K562 (cell line): Measurements from ENCODE around the gene CCSER1. TPM values are rescaled to one million over a fixed set of nuclear protein-coding genes. Genes with fewer than 3 reads are reported as not detected.

ENCODE experiments used
- ATAC-seq: fragments of 200-7000 bp; cut with Tn5 transposase; 3 replicates; pipeline ENCODE4 v1.9.1; 2020; ENCODE audit warnings: moderate library complexity
- BruUV-seq: library from RNA; stranded (reverse); fragments of 400-500 nt; replicated peaks from 2 replicates; lab custom pipeline; 2021; lab: Mats Ljungman, UMichigan
- CTCF ChIA-PET: fragments of 300-600 bp; formaldehyde crosslinking; extraction: SDS; loops from one replicate; lab custom pipeline; 2021; ENCODE audit warnings: low intra/inter-chr PET ratio; lab: Yijun Ruan, JAX
- POLR2A ChIA-PET: fragments of 300-600, 350-650 bp; sonication (Branson Sonifier 250); formaldehyde crosslinking; extraction: SDS; loops from one replicate; lab custom pipeline; 2021; ENCODE audit warnings: antibody characterized with exemption, inconsistent platforms; lab: Yijun Ruan, JAX
- DNase-seq, 4 experiments: peaks; one replicate each; pipeline versions ENCODE4 v3.0.0 to v3.0.0-alpha.2; 2011 to 2018; ENCODE audit warnings: low spot score in 3 of 4, mixed read lengths in 3 of 4; ENCODE audit errors: extremely low read depth in 1 of 4
- FAIRE-seq: peaks from 2 replicates; lab custom pipeline; 2011; peaks lifted over from hg19 to GRCh38; lab: Jason Lieb, UNC
- H2AFZ ChIP-seq: 2 replicates; pipeline ENCODE4 v1.6.0; 2011; ENCODE audit warnings: low read depth, low read length, control low read depth, inconsistent platforms
- H3K27ac ChIP-seq: fragments of 200-600 bp; 3 replicates; pipeline ENCODE4 v1.8.0; 2011; ENCODE audit warnings: low read depth, mild to moderate bottlenecking, control low read depth, inconsistent platforms, low read length, moderate library complexity, mixed read lengths; ENCODE audit errors: extremely low read depth
- H3K27me3 ChIP-seq, 2 experiments: fragments of 300-600 bp in 1 of 2; 2 replicates in 1 of 2; 3 replicates in 1 of 2; pipeline versions ENCODE4 v1.6.0 to v1.8.0; 2011; ENCODE audit warnings: inconsistent platforms in 2 of 2, low read length in 2 of 2, mild to moderate bottlenecking in 1 of 2, mixed read lengths in 1 of 2, moderate library complexity in 1 of 2; ENCODE audit not compliant: control insufficient read depth in 2 of 2, insufficient read depth in 2 of 2
- H3K36me3 ChIP-seq: fragments of 300-600 bp; 3 replicates; pipeline ENCODE4 v1.8.0; 2011; ENCODE audit warnings: mild to moderate bottlenecking, low read length, inconsistent platforms; ENCODE audit not compliant: control insufficient read depth, insufficient read depth
- H3K4me1 ChIP-seq, 2 experiments: fragments of 200-600 bp in 1 of 2; replicated peaks in 1 of 2; 2 replicates in 1 of 2; 3 replicates in 1 of 2; pipeline versions ENCODE4 v1.5.1 to v1.8.0; 2011; ENCODE audit warnings: inconsistent platforms in 2 of 2, low read length in 2 of 2, mild to moderate bottlenecking in 1 of 2, mixed read lengths in 1 of 2, moderate library complexity in 1 of 2; ENCODE audit not compliant: control insufficient read depth in 2 of 2, insufficient read depth in 2 of 2
- H3K4me2 ChIP-seq: 2 replicates; pipeline ENCODE4 v1.6.1; 2011; ENCODE audit warnings: low read length, control low read depth, inconsistent platforms, mixed read lengths; ENCODE audit not compliant: insufficient read depth
- H3K4me3 ChIP-seq: fragments of 200-600 bp; sonication (generic), shearing (Covaris generic); 2 replicates; pipeline ENCODE4 v1.5.1; 2016; ENCODE audit warnings: control low read depth, inconsistent platforms
- H3K79me2 ChIP-seq: fragments of 200-600 bp; 3 replicates; pipeline ENCODE4 v1.8.0; 2011; ENCODE audit warnings: low read length, inconsistent platforms; ENCODE audit not compliant: control insufficient read depth, insufficient read depth
- H3K9ac ChIP-seq, 2 experiments: 2 replicates each; pipeline versions ENCODE4 v1.6.0 to v1.6.1; 2011; ENCODE audit warnings: low read depth in 2 of 2, low read length in 2 of 2, control low read depth in 1 of 2, inconsistent platforms in 1 of 2, mild to moderate bottlenecking in 1 of 2, mixed read lengths in 1 of 2; ENCODE audit not compliant: insufficient read depth in 1 of 2
- H3K9me1 ChIP-seq: one replicate; pipeline ENCODE4 v1.6.0; 2011; ENCODE audit warnings: inconsistent platforms, mild to moderate bottlenecking, low read length, moderate library complexity; ENCODE audit not compliant: control insufficient read depth, insufficient read depth
- H3K9me3 ChIP-seq: replicated peaks from 2 replicates; pipeline ENCODE4 v1.5.1; 2011; ENCODE audit warnings: low read depth, low read length, inconsistent platforms; ENCODE audit not compliant: control insufficient read depth, insufficient read depth
- H4K20me1 ChIP-seq: replicated peaks from 2 replicates; pipeline ENCODE4 v1.6.1; 2011; ENCODE audit warnings: low read length, inconsistent platforms, mixed read lengths; ENCODE audit not compliant: control insufficient read depth, insufficient read depth
- ARID3B ChIP-seq: fragments of 250-450 bp; sonication (Bioruptor Pico); IDR thresholded peaks from 2 replicates; pipeline ENCODE4 v1.4.0; 2020; ENCODE audit warnings: borderline replicate concordance
- FOXJ3 ChIP-seq: sonication (generic); formaldehyde crosslinking; IDR thresholded peaks from 2 replicates; pipeline ENCODE4 v1.4.0; 2020; ENCODE audit warnings: mild to moderate bottlenecking, missing genetic modification reagents
- HES1 ChIP-seq: fragments of 450-650 bp; IDR thresholded peaks from 2 replicates; pipeline ENCODE4 v1.6.1; 2016; ENCODE audit warnings: low read depth, mild to moderate bottlenecking, moderate library complexity
- THRAP3 ChIP-seq: fragments of 450-650 bp; IDR thresholded peaks from 2 replicates; pipeline ENCODE4 v1.6.1; 2016; ENCODE audit warnings: mild to moderate bottlenecking, inconsistent platforms, borderline replicate concordance
- ZNF212 ChIP-seq: fragments of 450-650 bp; formaldehyde crosslinking; IDR thresholded peaks from 2 replicates; pipeline ENCODE4 v1.4.0; 2020; ENCODE audit warnings: mild to moderate bottlenecking
- WGBS: fragments of 100-300 bp; shearing (Covaris generic); methylation state at CpG from one replicate; pipeline ENCODE4 v1.1.6; 2016; ENCODE audit warnings: low coverage, mixed read lengths; ENCODE audit not compliant: insufficient coverage; ENCODE audit errors: missing lambda C conversion rate; 5-methylcytosine and 5-hydroxymethylcytosine counted together
- in situ Hi-C: fragments of 300-500 bp; cut with MboI; formaldehyde crosslinking; loops from 4 replicates; pipeline ENCODE4 v1.15.0; 2018; ENCODE audit warnings: inconsistent platforms, mixed read lengths
- intact Hi-C: fragments of 100-400 bp; cut with micrococcal nuclease; formaldehyde crosslinking; loops from 2 replicates; pipeline ENCODE4 v1.14.2; 2022
- polyA plus RNA-seq, 8 experiments: library from polyadenylated mRNA; depleted of rRNA in 4 of 8; stranded (reverse) in 5 of 8; unstranded in 3 of 8; fragments of >200 nt; fragmentation: Nextera tagmentation in 2 of 8; fragmentation: Illumina TruSeq in 1 of 8; extraction: Ambion mirVana in 2 of 8; extraction: Trizol in 1 of 8; gene quantifications; 2 replicates each; pipeline versions ENCODE4 v1.2.1 to v1.2.3, GENCODE V29; 2011 to 2014; ENCODE audit warnings: inconsistent platforms in 1 of 8, missing spikeins in 1 of 8
- total RNA-seq, 7 experiments: library from RNA; depleted of rRNA in 6 of 7; stranded (reverse); fragments of >200 nt in 6 of 7; fragmentation: Illumina TruSeq in 2 of 7; extraction: Trizol in 2 of 7; gene quantifications; 2 replicates each; pipeline versions ENCODE4 v1.2.1 to v1.2.3, GENCODE V29; 2011 to 2021; ENCODE audit warnings: low replicate concordance in 1 of 7

The CCSER1 gene
- total and polyA plus RNA-seq, 9 of the 15 experiments (the other 6 are each of a cell fraction or from before 2014, with no cell fraction given): not detected

GRCh38 chr4:91256043-91256442, 1128.8 kb downstream of the CCSER1 start:
- Histone ChIP-seq H3K9me1 (no peaks in the 10 kb centered on the region), H4K20me1 (no peaks in the 10 kb centered on the region), H3K9ac (no peak overlapping the region), H3K4me1 (no peaks in the 10 kb centered on the region), H3K27me3 (no peaks in the 10 kb centered on the region), H2AFZ (no peak overlapping the region), H3K79me2 (no peaks in the 10 kb centered on the region), H3K36me3 (no peaks in the 10 kb centered on the region), H3K9me3 (no peaks in the 10 kb centered on the region; the same call in 1 of the 2 replicates), H3K4me3 (no peak overlapping the region), H3K4me2 (no peak overlapping the region), H3K27ac (no peak overlapping the region)
- in situ Hi-C loops: no loop called here
- no peak for DNase-seq
- TF ChIP-seq HES1 (no peak), FOXJ3 (CRISPR knock-in tag) (no peak), THRAP3 (no peak), ARID3B (CRISPR knock-in tag) (no peak), ZNF212 (no peak)
- no peak for ATAC-seq
- no TSS peak for BruUV-seq
- FAIRE-seq: no peak
- ChIA-PET POLR2A (no interaction called here), CTCF (no interaction called here)
- intact Hi-C loops: no loop called here
- 2% methylated on average over 5 of the region's 5 CpGs for WGBS
